Ascending aorta (tissue), 2 donors: ENCODE measurements around the gene POLE. TPM values are rescaled to one million over a fixed set of nuclear protein-coding genes. Genes with fewer than 3 reads are reported as not detected.

Experiments
- DNase-seq, 2 donors: peaks; one replicate each; pipeline ENCODE4 v3.0.0-alpha.2; 2019; ENCODE audit warnings: low spot score in 2 of 2
- H3K27ac ChIP-seq, 2 donors: fragments of 200-600 bp; sonication (generic); one replicate each; pipeline ENCODE4 v1.5.1; 2016 to 2017; ENCODE audit warnings: mild to moderate bottlenecking in 1 of 2
- H3K27me3 ChIP-seq: fragments of 200-600 bp; sonication (generic); one replicate; pipeline ENCODE4 v1.5.1; 2017
- H3K36me3 ChIP-seq, 2 donors: fragments of 200-600 bp; sonication (generic); one replicate each; pipeline ENCODE4 v1.5.1; 2016
- H3K4me1 ChIP-seq, 2 donors: fragments of 200-600 bp; sonication (generic); one replicate each; pipeline ENCODE4 v1.5.1; 2016 to 2017; ENCODE audit warnings: mild to moderate bottlenecking in 1 of 2
- H3K4me3 ChIP-seq, 2 donors: fragments of 200-600 bp; sonication (generic); one replicate each; pipeline ENCODE4 v1.5.1; 2016 to 2017; ENCODE audit warnings: mild to moderate bottlenecking in 1 of 2
- H3K9me3 ChIP-seq, 2 donors: fragments of 200-600 bp; sonication (generic); one replicate each; pipeline ENCODE4 v1.5.1; 2016
- CTCF ChIP-seq, 3 experiments: fragments of 200-600 bp in 2 of 3; fragments of 450-650 bp in 1 of 3; sonication (generic) in 2 of 3; IDR thresholded peaks; one replicate each; pipeline ENCODE4 v1.5.1; 2016 to 2019; ENCODE audit warnings: antibody characterized with exemption in 3 of 3, mild to moderate bottlenecking in 1 of 3, moderate library complexity in 1 of 3
- intact Hi-C: fragments of 100-400 bp; cut with DNase I; formaldehyde crosslinking; loops from one replicate; pipeline ENCODE4 v1.15.1; 2023
- total RNA-seq: library from RNA; depleted of rRNA; stranded (reverse); fragments of >200 nt; gene quantifications from one replicate; pipeline ENCODE4 v1.1.0, GENCODE V29; 2016

Gene POLE
- total RNA-seq, 1 donor from 2014 or later: 115 TPM

- no peak for TF ChIP-seq CTCF (IDR thresholded peaks at IDR 0.05)
- intact Hi-C loops: no loop called here
Measured at GRCh38 chr12:132647858-132648257, 39.3 kb downstream of the POLE start.

DNA sequence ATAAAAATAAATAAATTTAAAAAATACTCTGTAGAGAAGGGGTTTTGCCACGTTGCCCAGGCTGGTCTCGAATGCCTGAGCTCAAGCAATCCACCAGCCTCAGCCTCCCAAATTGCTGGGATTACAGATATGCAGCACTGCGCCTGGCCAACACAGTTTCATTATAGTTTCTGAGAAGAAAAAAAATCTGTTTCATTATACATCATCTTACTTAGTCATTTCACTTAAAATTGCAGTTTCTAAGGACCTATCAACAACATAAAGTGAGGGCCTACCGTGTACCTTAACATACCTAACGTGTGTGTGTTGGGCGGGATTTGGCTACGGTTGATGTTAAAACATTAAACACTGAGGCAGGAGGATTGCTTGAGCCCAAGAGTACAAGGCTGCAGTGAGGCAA is 40.3 kb downstream of the POLE start:
- Histone ChIP-seq H3K4me3 (no peak overlapping the region), H3K9me3 (no peaks in the 10 kb centered on the region), H3K4me1 (no peaks in the 10 kb centered on the region), H3K27ac (no peak overlapping the region), H3K27me3 (no peaks in the 10 kb centered on the region), H3K36me3 (peaks cover 50 to 77% of the 10 kb centered on the region in 2 donors)
- no peak for DNase-seq
- intact Hi-C loops: no loop called here
- TF ChIP-seq CTCF (IDR thresholded peaks at IDR 0.05): no peak

More at GRCh38 chr12:132647858-132648257, 39.3 kb downstream of the POLE start:
- DNase-seq: no peak
- Histone ChIP-seq H3K9me3 (no peaks in the 10 kb centered on the region), H3K27ac (no peak overlapping the region), H3K27me3 (no peaks in the 10 kb centered on the region), H3K4me3 (no peak overlapping the region), H3K4me1 (no peaks in the 10 kb centered on the region), H3K36me3 (peaks cover 44 to 73% of the 10 kb centered on the region in 2 donors)

DNA sequence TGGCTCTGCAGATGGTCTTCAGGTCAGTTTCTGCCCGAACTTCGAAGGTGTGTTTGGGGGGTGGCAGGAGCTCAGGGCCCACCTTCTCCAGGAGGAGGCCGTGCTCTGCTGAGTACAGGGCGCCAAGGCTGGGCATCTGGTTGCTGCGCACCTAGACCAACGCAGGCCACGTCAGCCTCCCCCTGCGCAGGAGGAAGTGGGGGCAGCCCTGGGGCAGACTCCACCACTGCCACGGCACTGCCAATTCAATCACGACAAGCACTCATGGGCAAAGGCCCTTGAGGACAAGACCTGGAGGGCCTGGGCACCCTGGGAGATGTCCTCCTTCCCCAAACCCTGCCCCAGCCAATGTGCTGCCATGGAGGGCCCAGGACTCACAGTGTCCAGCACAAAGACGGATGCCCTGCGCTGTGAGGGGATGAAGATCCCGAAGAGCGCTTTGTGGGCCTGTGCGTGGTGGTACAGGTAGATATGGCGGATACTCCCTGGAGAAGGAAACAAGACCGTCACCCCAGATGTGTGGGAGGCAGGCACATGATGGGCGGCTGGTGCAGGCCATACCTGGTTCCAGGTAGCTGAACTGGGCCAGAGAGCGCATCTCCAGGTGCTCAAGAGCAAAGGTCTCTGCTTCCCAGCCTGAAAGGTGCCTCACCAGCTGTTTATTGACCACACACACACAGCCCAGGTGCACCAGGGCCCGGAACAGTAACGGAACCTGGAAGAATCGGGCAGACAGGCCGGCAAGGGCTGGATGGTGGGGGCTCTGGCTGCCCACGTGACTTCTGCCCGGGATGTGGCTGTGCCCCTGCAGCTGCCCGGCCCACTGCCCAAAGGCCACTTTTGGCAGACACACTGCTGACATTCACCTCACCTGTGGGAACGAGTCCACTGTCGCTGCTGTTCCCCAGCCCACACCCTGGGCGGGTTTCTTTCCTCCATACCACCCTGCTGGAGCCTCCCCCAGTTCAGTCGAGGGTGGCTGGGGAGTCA is 44.0 kb downstream of the POLE start:
- no peak overlapping the region for H3K27ac ChIP-seq
- no peak overlapping the region for H3K4me3 ChIP-seq
- TF ChIP-seq CTCF (IDR thresholded peaks at IDR 0.05): no peak
- no peaks in the 10 kb centered on the region for H3K4me1 ChIP-seq
- H3K27me3 ChIP-seq: no peaks in the 10 kb centered on the region
- no peaks in the 10 kb centered on the region for H3K9me3 ChIP-seq
- no peak for DNase-seq
- peaks cover 42 to 75% of the 10 kb centered on the region in 2 donors for H3K36me3 ChIP-seq
- intact Hi-C loops: no loop called here

DNA sequence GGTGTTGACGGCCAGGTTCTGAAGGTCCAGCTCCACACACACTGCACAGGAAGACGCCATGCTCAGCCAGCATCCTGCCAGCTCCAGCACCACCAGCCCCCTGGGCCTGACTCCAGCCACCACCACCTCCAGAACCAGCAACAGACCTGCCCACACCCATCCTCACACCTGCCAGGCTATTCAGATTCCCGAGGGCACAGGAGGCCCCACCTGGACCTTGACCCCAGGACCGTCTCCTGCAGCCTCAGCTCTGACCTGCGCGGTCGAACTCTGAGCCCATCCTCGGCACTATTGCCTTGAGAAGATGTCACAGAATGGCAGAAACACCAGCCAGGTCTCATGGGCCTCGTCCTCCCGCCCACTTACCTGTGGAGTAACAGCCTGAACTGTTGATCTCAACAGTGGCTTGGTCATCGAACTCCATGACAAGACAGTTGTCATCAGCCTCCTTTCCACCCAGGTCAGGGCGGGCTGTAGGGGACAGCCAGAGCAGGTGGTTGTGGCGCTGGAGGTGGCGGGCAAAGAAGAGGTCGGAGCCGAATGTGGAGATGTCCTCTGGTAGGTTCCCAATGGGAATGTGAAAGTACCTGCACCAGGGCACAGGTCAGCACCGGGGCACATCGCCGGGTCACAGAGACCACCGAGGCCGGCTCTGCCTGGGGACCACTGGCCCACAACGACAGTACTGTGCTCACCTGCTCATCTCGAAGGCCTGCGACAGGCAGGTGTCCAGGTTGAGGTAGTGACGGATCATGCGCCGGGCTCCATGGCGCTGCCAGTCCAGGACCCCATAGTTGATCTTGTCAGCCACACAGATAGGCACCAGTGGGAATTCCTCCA is 45.1 kb downstream of the POLE start:
- TF ChIP-seq CTCF (IDR thresholded peaks at IDR 0.05): no peak
- intact Hi-C loops: no loop called here

DNA sequence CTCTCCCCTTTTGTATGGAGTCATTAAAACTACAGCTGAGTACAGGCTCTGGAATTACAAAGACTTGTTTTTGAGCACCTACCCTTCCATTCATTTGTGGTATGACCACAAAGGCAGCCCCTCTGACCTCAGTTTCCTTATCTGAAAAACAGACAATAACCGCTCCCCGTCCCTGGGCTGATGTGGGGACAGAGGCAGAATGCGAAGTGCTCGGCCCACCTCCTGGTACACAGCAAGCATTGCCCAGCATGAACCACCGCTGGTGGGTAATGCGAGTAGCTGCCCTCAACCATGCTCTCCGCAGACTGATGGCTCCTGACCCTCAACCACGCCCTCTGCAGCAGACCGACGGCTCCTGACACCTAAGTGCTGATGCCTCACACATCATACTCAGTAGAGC is 46.2 kb downstream of the POLE start:
- Histone ChIP-seq H3K27me3 (no peaks in the 10 kb centered on the region), H3K36me3 (peaks cover 46 to 73% of the 10 kb centered on the region in 2 donors), H3K4me3 (no peak overlapping the region), H3K9me3 (no peaks in the 10 kb centered on the region), H3K27ac (no peak overlapping the region), H3K4me1 (no peaks in the 10 kb centered on the region)
- DNase-seq: no peak
- intact Hi-C loops: no loop called here
- TF ChIP-seq CTCF (IDR thresholded peaks at IDR 0.05): no peak

More for the DNA sequence above, 45.1 kb downstream of the POLE start:
- Histone ChIP-seq H3K27me3 (no peaks in the 10 kb centered on the region), H3K9me3 (no peaks in the 10 kb centered on the region), H3K4me3 (no peak overlapping the region), H3K27ac (no peak overlapping the region), H3K36me3 (peaks cover 47 to 75% of the 10 kb centered on the region in 2 donors), H3K4me1 (no peaks in the 10 kb centered on the region)
- no peak for DNase-seq
